Cardiac muscle cell (in vitro differentiated cells and primary cell): ENCODE results near the gene CACNG6. TPM values are rescaled to one million over a fixed set of nuclear protein-coding genes. Genes with fewer than 3 reads are reported as not detected.

ENCODE experiments used
- DNase-seq, 2 donors: peaks; one replicate each; pipeline versions ENCODE4 v3.0.0 to v3.0.0-alpha.2; 2010 to 2017; ENCODE audit warnings: low read depth in 1 of 2, low spot score in 1 of 2
- H3K27ac ChIP-seq: fragments of 200-600 bp; sonication (generic); 2 replicates; pipeline ENCODE4 v1.5.1; 2016
- H3K27me3 ChIP-seq: fragments of 200-600 bp; sonication (generic); 2 replicates; pipeline ENCODE4 v1.6.0; 2016; ENCODE audit warnings: control low read depth
- H3K36me3 ChIP-seq: fragments of 200-600 bp; sonication (generic); 2 replicates; pipeline ENCODE4 v1.5.1; 2016; ENCODE audit warnings: control low read depth
- H3K4me1 ChIP-seq: fragments of 200-600 bp; sonication (generic); 2 replicates; pipeline ENCODE4 v1.8.1; 2017; ENCODE audit warnings: low read depth, mild to moderate bottlenecking, mixed run types
- H3K4me3 ChIP-seq: fragments of 200-600 bp; sonication (generic); 2 replicates; pipeline ENCODE4 v1.5.1; 2016; ENCODE audit warnings: mild to moderate bottlenecking
- H3K9me3 ChIP-seq: fragments of 200-600 bp; sonication (generic); 2 replicates; pipeline ENCODE4 v1.5.1; 2017; ENCODE audit warnings: low read depth, mild to moderate bottlenecking, control low read depth
- CTCF ChIP-seq: IDR thresholded peaks from 2 replicates; pipeline ENCODE4 v1.5.1; 2012; ENCODE audit warnings: low read depth, mild to moderate bottlenecking, low read length
- polyA plus RNA-seq: library from polyadenylated mRNA; unstranded; fragments of >200 nt; fragmentation: Nextera tagmentation; extraction: Ambion mirVana; gene quantifications from 2 replicates; pipeline ENCODE4 v1.2.1, GENCODE V29; 2016
- total RNA-seq: library from RNA; depleted of rRNA; stranded (reverse); fragments of >200 nt; gene quantifications from 2 replicates; pipeline ENCODE4 v1.2.3, GENCODE V29; 2016

CACNG6 gene
- total and polyA plus RNA-seq, 2 experiments from 2014 or later: 30.6 to 73.1 TPM

GRCh38 chr19:53961523-53962356 lies 29.7 kb upstream of the CACNG6 start:
- peak in 1 of 2 donors; percentile 76 for DNase-seq
- H3K27ac ChIP-seq: no peak overlapping the region
- peaks cover 82% of the 10 kb centered on the region for H3K27me3 ChIP-seq

GRCh38 chr19:53962887-53963431 lies 28.5 kb upstream of the CACNG6 start, which contains the start of gene CACNG8:
Gene CACNG8 (plus strand): TSS chr19:53962937.
- peak within 1 kb of the TSS; percentile 23 for H3K4me3 ChIP-seq

More at GRCh38 chr19:53961523-53962356, 29.7 kb upstream of the CACNG6 start:
- peak overlapping the region; percentile 14 for H3K4me3 ChIP-seq
- H3K4me1 ChIP-seq: no peaks in the 10 kb centered on the region
- no peaks in the 10 kb centered on the region for H3K36me3 ChIP-seq
- TF ChIP-seq CTCF: no peak
- H3K9me3 ChIP-seq: no peaks in the 10 kb centered on the region

GRCh38 chr19:53965091-53965490 lies 26.3 kb upstream of the CACNG6 start:
- H3K27ac ChIP-seq: no peak overlapping the region
- H3K4me1 ChIP-seq: no peaks in the 10 kb centered on the region
- H3K27me3 ChIP-seq: peaks cover 49% of the 10 kb centered on the region
- peak in 1 of 2 donors; percentile 30 for DNase-seq
- H3K36me3 ChIP-seq: no peaks in the 10 kb centered on the region
- H3K4me3 ChIP-seq: no peak overlapping the region
- TF ChIP-seq CTCF: no peak
- no peaks in the 10 kb centered on the region for H3K9me3 ChIP-seq

More at GRCh38 chr19:53962887-53963431, 28.5 kb upstream of the CACNG6 start, which contains the start of gene CACNG8:
- H3K27ac ChIP-seq: no peak within 1 kb of the TSS
- H3K4me1 ChIP-seq: no peaks in the 10 kb centered on the region
- H3K36me3 ChIP-seq: no peaks in the 10 kb centered on the region
- TF ChIP-seq CTCF: no peak
- no peaks in the 10 kb centered on the region for H3K9me3 ChIP-seq
- DNase-seq: no peak
- H3K27me3 ChIP-seq: peaks cover 70% of the 10 kb centered on the region

- no peak overlapping the region for H3K4me3 ChIP-seq
- no peaks in the 10 kb centered on the region for H3K36me3 ChIP-seq
- H3K9me3 ChIP-seq: no peaks in the 10 kb centered on the region
- no peak for TF ChIP-seq CTCF
- H3K27me3 ChIP-seq: peaks cover 30% of the 10 kb centered on the region
- no peak overlapping the region for H3K27ac ChIP-seq
- DNase-seq: no peak
- H3K4me1 ChIP-seq: no peaks in the 10 kb centered on the region
Measured at GRCh38 chr19:53966931-53967330, 24.5 kb upstream of the CACNG6 start.

GRCh38 chr19:53969366-53969765 lies 22.1 kb upstream of the CACNG6 start:
- Histone ChIP-seq H3K27me3 (peaks cover 7% of the 10 kb centered on the region), H3K4me1 (no peaks in the 10 kb centered on the region), H3K36me3 (no peaks in the 10 kb centered on the region), H3K4me3 (no peak overlapping the region), H3K27ac (no peak overlapping the region), H3K9me3 (no peaks in the 10 kb centered on the region)
- no peak for TF ChIP-seq CTCF
- no peak for DNase-seq
